ENCODE measurements around the gene BCR.

The BCR gene

GRCh38 chr22:23187211-23187610, 6.9 kb downstream of the BCR start:
- H4K20me1 ChIP-seq (ENCODE audit: control insufficient read depth, insufficient read depth, low read depth, low read length), result peaks cover 41% of the 10 kb centered on the region
- no peak overlapping the region for H3K4me3 ChIP-seq (ENCODE audit: low read length)
- H3K4me1 ChIP-seq (ENCODE audit: control insufficient read depth, low read length), result peaks cover 53% of the 10 kb centered on the region
- peaks cover 100% of the 10 kb centered on the region for H3K79me2 ChIP-seq (ENCODE audit: control insufficient read depth, low read length)
- peaks cover 5% of the 10 kb centered on the region; the same call in 1 of the 2 replicates for H3F3A ChIP-seq (ENCODE audit: control insufficient read depth, insufficient read depth)
- H3K27ac ChIP-seq (ENCODE audit: low read depth, low read length), result no peak overlapping the region
- no peak overlapping the region for H3K4me2 ChIP-seq (ENCODE audit: low read length)
- no peaks in the 10 kb centered on the region for H3K27me3 ChIP-seq (ENCODE audit: control insufficient read depth, low read length)
- no peaks in the 10 kb centered on the region for H3K9me3 ChIP-seq (ENCODE audit: control insufficient read depth, insufficient read depth, low read length)
- TF ChIP-seq EZH2phosphoT487 (IDR thresholded peaks at IDR 0.05; ENCODE audit: borderline replicate concordance, low read length) (no peak), CTCF (IDR thresholded peaks at IDR 0.05; ENCODE audit: low read depth, low read length, poor library complexity, severe bottlenecking) (no peak)
- H3K36me3 ChIP-seq (ENCODE audit: control insufficient read depth, low read length), result peaks cover 80% of the 10 kb centered on the region
- no peaks in the 10 kb centered on the region for H3K9me2 ChIP-seq (replicated peaks; ENCODE audit: control insufficient read depth, low read length)

- TF ChIP-seq EZH2phosphoT487 (IDR thresholded peaks at IDR 0.05; ENCODE audit: borderline replicate concordance, low read length) (no peak), CTCF (IDR thresholded peaks at IDR 0.05; ENCODE audit: low read depth, low read length, poor library complexity, severe bottlenecking) (no peak)
- no peaks in the 10 kb centered on the region for H3K27me3 ChIP-seq (ENCODE audit: control insufficient read depth, low read length)
- H3K4me1 ChIP-seq (ENCODE audit: control insufficient read depth, low read length), result peaks cover 53% of the 10 kb centered on the region
- H3K4me2 ChIP-seq (ENCODE audit: low read length), result no peak overlapping the region
- H3K4me3 ChIP-seq (ENCODE audit: low read length), result no peak overlapping the region
- peaks cover 37% of the 10 kb centered on the region for H4K20me1 ChIP-seq (ENCODE audit: control insufficient read depth, insufficient read depth, low read depth, low read length)
- H3K36me3 ChIP-seq (ENCODE audit: control insufficient read depth, low read length), result peaks cover 80% of the 10 kb centered on the region
- no peaks in the 10 kb centered on the region for H3K9me3 ChIP-seq (ENCODE audit: control insufficient read depth, insufficient read depth, low read length)
- H3F3A ChIP-seq (ENCODE audit: control insufficient read depth, insufficient read depth), result peaks cover 5% of the 10 kb centered on the region; the same call in 1 of the 2 replicates
- no peak overlapping the region for H3K27ac ChIP-seq (ENCODE audit: low read depth, low read length)
- H3K79me2 ChIP-seq (ENCODE audit: control insufficient read depth, low read length), result peaks cover 100% of the 10 kb centered on the region
- H3K9me2 ChIP-seq (replicated peaks; ENCODE audit: control insufficient read depth, low read length), result no peaks in the 10 kb centered on the region
Observed at GRCh38 chr22:23187871-23188700, 7.8 kb downstream of the BCR start.

GRCh38 chr22:23190526-23190925, 10.2 kb downstream of the BCR start:
- peaks cover 65% of the 10 kb centered on the region for H3K36me3 ChIP-seq (ENCODE audit: control insufficient read depth, low read length)
- H3K27me3 ChIP-seq (ENCODE audit: control insufficient read depth, low read length), result no peaks in the 10 kb centered on the region
- no peaks in the 10 kb centered on the region for H3F3A ChIP-seq (ENCODE audit: control insufficient read depth, insufficient read depth)
- no peaks in the 10 kb centered on the region for H3K9me2 ChIP-seq (replicated peaks; ENCODE audit: control insufficient read depth, low read length)
- H4K20me1 ChIP-seq (ENCODE audit: control insufficient read depth, insufficient read depth, low read depth, low read length), result peaks cover 20% of the 10 kb centered on the region; the same call in 1 of the 2 replicates
- peaks cover 28% of the 10 kb centered on the region for H3K4me1 ChIP-seq (ENCODE audit: control insufficient read depth, low read length)
- TF ChIP-seq CTCF (IDR thresholded peaks at IDR 0.05; ENCODE audit: low read depth, low read length, poor library complexity, severe bottlenecking), result no peak
- TF ChIP-seq EZH2phosphoT487 (IDR thresholded peaks at IDR 0.05; ENCODE audit: borderline replicate concordance, low read length), result no peak
- H3K4me3 ChIP-seq (ENCODE audit: low read length), result no peak overlapping the region
- H3K27ac ChIP-seq (ENCODE audit: low read depth, low read length), result no peak overlapping the region
- no peak overlapping the region for H3K4me2 ChIP-seq (ENCODE audit: low read length)
- peaks cover 100% of the 10 kb centered on the region for H3K79me2 ChIP-seq (ENCODE audit: control insufficient read depth, low read length)
- H3K9me3 ChIP-seq (ENCODE audit: control insufficient read depth, insufficient read depth, low read length), result no peaks in the 10 kb centered on the region

Measured in DOHH2 (cell line).